K562 (cell line): ENCODE measurements around the gene CCDC27. TPM values are rescaled to one million over a fixed set of nuclear protein-coding genes. Genes with fewer than 3 reads are reported as not detected.

Experiments used
- ARID2 ChIP-seq: fragments of 450-650 bp; IDR thresholded peaks from 2 replicates; pipeline ENCODE4 v1.6.1; 2017; ENCODE audit warnings: antibody characterized with exemption, mild to moderate bottlenecking
- ASH1L ChIP-seq: fragments of 450-650 bp; IDR thresholded peaks from 2 replicates; pipeline ENCODE4 v1.6.1; 2018; ENCODE audit warnings: borderline replicate concordance, mild to moderate bottlenecking, low read depth; ENCODE audit not compliant: partially characterized antibody
- GATA2 ChIP-seq: sonication (generic); formaldehyde crosslinking; IDR thresholded peaks from 2 replicates; pipeline ENCODE4 v1.4.0; 2020; ENCODE audit warnings: mild to moderate bottlenecking, missing genetic modification reagents
- LEF1 ChIP-seq: fragments of 450-650 bp; IDR thresholded peaks from 2 replicates; pipeline ENCODE4 v1.6.1; 2016; ENCODE audit warnings: mild to moderate bottlenecking
- SAFB ChIP-seq: fragments of 200-400 bp; formaldehyde crosslinking; IDR thresholded peaks from 2 replicates; pipeline ENCODE4 v1.6.1; 2017; ENCODE audit warnings: low read depth, low read length, borderline replicate concordance
- ZNF212 ChIP-seq: fragments of 450-650 bp; formaldehyde crosslinking; IDR thresholded peaks from 2 replicates; pipeline ENCODE4 v1.4.0; 2020; ENCODE audit warnings: mild to moderate bottlenecking
- ZNF23 ChIP-seq: fragments of 250-450 bp; sonication (Bioruptor Pico); IDR thresholded peaks from 2 replicates; pipeline ENCODE4 v1.4.0; 2020; ENCODE audit warnings: mild to moderate bottlenecking
- ZNF780A ChIP-seq: fragments of 250-450 bp; sonication (Bioruptor Pico); IDR thresholded peaks from 2 replicates; pipeline ENCODE4 v1.5.0; 2021; ENCODE audit warnings: mild to moderate bottlenecking
- polyA plus RNA-seq, 8 experiments: library from polyadenylated mRNA; depleted of rRNA in 4 of 8; stranded (reverse) in 5 of 8; unstranded in 3 of 8; fragments of >200 nt; fragmentation: Nextera tagmentation in 2 of 8; fragmentation: Illumina TruSeq in 1 of 8; extraction: Ambion mirVana in 2 of 8; extraction: Trizol in 1 of 8; gene quantifications; 2 replicates each; pipeline versions ENCODE4 v1.2.1 to v1.2.3, GENCODE V29; 2011 to 2014; ENCODE audit warnings: inconsistent platforms in 1 of 8, missing spikeins in 1 of 8
- total RNA-seq, 7 experiments: library from RNA; depleted of rRNA in 6 of 7; stranded (reverse); fragments of >200 nt in 6 of 7; fragmentation: Illumina TruSeq in 2 of 7; extraction: Trizol in 2 of 7; gene quantifications; 2 replicates each; pipeline versions ENCODE4 v1.2.1 to v1.2.3, GENCODE V29; 2011 to 2021; ENCODE audit warnings: low replicate concordance in 1 of 7
- TF ChIP-seq, protein P1 (sequence below): fragments of 450-650 bp; IDR thresholded peaks from 2 replicates; pipeline ENCODE4 v1.6.1; 2016; ENCODE audit warnings: mild to moderate bottlenecking, moderate library complexity
- TF ChIP-seq, protein P2 (sequence below): fragments of 250-450 bp; sonication (Bioruptor Pico); IDR thresholded peaks from 2 replicates; pipeline ENCODE4 v1.5.1; 2021; ENCODE audit warnings: mild to moderate bottlenecking
- TF ChIP-seq, protein P3 (sequence below): fragments of 250-450 bp; sonication (Bioruptor Pico); IDR thresholded peaks from 2 replicates; pipeline ENCODE4 v1.5.0; 2021; ENCODE audit warnings: mild to moderate bottlenecking, moderate library complexity

The CCDC27 gene
- total and polyA plus RNA-seq, 9 of the 15 experiments (the other 6 are each of a cell fraction or from before 2014, with no cell fraction given), result 0.01 to 0.04 TPM; not detected in 7

DNA sequence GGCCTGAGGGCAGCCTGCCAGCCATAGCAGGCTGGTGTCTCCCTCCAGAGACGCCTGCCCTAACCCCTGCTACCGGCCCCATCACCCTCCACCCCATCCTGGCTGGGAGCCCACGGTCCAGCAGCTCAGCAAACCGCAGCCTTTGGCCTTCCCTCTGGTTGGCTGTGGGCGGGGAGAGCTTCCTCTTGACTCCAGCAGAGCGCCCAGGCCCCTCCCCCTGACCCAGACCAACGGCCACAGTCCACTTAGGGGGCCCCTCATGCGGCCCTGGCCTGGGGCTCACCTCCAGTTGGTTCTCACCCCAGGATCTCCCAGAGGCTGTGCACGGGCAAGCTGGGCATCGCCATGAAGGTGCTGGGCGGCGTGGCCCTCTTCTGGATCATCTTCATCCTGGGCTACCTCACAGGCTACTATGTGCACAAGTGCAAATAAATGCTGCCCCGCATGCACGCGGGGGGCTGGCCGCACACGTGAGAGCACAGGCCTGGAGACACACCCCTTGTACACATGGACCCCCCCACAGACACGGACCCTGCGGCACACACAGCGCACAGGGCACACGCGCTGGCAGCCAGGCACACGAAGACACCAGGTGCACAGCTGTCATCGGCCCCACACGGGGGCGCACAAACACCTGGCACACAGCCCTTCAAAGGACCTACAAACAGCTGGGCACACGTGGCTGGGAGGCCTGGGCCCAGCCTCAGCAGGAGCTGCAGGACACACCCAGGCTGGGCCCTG, 23.4 kb downstream of the CCDC27 start (continued):
- TF ChIP-seq, protein P1, sequence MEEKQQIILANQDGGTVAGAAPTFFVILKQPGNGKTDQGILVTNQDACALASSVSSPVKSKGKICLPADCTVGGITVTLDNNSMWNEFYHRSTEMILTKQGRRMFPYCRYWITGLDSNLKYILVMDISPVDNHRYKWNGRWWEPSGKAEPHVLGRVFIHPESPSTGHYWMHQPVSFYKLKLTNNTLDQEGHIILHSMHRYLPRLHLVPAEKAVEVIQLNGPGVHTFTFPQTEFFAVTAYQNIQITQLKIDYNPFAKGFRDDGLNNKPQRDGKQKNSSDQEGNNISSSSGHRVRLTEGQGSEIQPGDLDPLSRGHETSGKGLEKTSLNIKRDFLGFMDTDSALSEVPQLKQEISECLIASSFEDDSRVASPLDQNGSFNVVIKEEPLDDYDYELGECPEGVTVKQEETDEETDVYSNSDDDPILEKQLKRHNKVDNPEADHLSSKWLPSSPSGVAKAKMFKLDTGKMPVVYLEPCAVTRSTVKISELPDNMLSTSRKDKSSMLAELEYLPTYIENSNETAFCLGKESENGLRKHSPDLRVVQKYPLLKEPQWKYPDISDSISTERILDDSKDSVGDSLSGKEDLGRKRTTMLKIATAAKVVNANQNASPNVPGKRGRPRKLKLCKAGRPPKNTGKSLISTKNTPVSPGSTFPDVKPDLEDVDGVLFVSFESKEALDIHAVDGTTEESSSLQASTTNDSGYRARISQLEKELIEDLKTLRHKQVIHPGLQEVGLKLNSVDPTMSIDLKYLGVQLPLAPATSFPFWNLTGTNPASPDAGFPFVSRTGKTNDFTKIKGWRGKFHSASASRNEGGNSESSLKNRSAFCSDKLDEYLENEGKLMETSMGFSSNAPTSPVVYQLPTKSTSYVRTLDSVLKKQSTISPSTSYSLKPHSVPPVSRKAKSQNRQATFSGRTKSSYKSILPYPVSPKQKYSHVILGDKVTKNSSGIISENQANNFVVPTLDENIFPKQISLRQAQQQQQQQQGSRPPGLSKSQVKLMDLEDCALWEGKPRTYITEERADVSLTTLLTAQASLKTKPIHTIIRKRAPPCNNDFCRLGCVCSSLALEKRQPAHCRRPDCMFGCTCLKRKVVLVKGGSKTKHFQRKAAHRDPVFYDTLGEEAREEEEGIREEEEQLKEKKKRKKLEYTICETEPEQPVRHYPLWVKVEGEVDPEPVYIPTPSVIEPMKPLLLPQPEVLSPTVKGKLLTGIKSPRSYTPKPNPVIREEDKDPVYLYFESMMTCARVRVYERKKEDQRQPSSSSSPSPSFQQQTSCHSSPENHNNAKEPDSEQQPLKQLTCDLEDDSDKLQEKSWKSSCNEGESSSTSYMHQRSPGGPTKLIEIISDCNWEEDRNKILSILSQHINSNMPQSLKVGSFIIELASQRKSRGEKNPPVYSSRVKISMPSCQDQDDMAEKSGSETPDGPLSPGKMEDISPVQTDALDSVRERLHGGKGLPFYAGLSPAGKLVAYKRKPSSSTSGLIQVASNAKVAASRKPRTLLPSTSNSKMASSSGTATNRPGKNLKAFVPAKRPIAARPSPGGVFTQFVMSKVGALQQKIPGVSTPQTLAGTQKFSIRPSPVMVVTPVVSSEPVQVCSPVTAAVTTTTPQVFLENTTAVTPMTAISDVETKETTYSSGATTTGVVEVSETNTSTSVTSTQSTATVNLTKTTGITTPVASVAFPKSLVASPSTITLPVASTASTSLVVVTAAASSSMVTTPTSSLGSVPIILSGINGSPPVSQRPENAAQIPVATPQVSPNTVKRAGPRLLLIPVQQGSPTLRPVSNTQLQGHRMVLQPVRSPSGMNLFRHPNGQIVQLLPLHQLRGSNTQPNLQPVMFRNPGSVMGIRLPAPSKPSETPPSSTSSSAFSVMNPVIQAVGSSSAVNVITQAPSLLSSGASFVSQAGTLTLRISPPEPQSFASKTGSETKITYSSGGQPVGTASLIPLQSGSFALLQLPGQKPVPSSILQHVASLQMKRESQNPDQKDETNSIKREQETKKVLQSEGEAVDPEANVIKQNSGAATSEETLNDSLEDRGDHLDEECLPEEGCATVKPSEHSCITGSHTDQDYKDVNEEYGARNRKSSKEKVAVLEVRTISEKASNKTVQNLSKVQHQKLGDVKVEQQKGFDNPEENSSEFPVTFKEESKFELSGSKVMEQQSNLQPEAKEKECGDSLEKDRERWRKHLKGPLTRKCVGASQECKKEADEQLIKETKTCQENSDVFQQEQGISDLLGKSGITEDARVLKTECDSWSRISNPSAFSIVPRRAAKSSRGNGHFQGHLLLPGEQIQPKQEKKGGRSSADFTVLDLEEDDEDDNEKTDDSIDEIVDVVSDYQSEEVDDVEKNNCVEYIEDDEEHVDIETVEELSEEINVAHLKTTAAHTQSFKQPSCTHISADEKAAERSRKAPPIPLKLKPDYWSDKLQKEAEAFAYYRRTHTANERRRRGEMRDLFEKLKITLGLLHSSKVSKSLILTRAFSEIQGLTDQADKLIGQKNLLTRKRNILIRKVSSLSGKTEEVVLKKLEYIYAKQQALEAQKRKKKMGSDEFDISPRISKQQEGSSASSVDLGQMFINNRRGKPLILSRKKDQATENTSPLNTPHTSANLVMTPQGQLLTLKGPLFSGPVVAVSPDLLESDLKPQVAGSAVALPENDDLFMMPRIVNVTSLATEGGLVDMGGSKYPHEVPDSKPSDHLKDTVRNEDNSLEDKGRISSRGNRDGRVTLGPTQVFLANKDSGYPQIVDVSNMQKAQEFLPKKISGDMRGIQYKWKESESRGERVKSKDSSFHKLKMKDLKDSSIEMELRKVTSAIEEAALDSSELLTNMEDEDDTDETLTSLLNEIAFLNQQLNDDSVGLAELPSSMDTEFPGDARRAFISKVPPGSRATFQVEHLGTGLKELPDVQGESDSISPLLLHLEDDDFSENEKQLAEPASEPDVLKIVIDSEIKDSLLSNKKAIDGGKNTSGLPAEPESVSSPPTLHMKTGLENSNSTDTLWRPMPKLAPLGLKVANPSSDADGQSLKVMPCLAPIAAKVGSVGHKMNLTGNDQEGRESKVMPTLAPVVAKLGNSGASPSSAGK, result peak; percentile 99
- no peak for TF ChIP-seq ZNF212 (CRISPR knock-in tag)
- TF ChIP-seq SAFB, result no peak
- no peak for TF ChIP-seq ZNF23 (CRISPR knock-in tag)
- no peak for TF ChIP-seq GATA2 (CRISPR knock-in tag)
- TF ChIP-seq ZNF780A (CRISPR knock-in tag), result no peak
- TF ChIP-seq, protein P2, sequence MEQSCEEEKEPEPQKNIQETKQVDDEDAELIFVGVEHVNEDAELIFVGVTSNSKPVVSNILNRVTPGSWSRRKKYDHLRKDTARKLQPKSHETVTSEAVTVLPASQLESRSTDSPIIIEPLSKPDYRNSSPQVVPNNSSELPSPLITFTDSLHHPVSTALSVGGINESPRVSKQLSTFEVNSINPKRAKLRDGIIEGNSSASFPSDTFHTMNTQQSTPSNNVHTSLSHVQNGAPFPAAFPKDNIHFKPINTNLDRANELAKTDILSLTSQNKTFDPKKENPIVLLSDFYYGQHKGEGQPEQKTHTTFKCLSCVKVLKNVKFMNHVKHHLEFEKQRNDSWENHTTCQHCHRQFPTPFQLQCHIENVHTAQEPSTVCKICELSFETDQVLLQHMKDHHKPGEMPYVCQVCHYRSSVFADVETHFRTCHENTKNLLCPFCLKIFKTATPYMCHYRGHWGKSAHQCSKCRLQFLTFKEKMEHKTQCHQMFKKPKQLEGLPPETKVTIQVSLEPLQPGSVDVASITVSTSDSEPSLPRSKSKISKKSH, result no peak; the same call in 1 of the 2 replicates
- TF ChIP-seq, protein P3, sequence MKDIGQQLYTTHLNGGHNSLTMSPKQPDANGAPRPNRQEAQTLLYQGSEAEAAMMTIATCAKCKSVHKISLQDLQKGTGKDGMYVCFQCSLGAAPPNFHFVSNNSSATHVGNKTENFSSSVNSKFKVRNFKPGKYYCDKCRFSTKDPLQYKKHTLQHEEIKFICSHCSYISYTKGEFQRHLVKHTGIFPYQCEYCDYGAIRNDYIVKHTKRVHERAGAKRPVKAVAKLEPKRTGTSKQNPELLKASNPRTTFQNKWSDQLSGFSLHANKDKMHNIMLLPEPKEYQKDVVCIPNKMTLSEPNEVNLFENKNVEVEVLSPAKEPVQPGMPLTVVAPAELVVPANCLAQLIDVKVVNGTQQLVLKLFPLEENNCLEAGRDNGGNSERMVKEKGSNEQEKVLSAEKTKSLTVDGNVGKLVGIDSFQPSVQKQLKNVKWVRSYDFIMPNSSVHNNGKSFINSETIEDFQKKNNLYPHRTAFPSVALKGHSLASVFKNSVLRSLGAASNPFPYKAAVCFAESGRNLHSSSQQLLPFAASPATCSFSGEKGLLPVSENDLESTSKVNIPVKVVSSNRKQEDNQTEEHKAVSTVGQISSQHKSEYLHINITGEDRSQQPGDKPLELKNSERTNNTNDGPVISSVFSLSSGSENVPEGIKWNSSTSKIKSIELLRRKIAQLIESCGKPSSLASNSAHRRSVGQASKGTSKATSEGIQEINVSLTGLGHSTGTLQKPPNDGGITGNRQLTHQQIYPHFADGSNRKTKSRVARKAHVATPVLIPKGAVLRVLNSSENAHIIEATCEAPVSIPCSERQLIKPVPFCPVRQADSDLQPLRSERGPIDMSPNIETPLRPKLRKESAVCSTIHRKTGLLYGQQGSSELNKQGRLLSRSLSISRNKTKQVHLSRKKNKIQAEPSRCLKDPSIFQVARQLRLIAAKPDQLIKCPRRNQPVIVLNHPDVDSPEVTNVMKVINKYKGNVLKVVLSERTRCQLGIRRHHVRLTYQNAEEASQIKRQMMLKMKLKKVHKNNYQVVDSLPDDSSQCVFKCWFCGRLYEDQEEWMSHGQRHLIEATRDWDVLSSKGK (CRISPR knock-in tag), result no peak
- TF ChIP-seq ASH1L, result no peak
- peak; percentile 80 for TF ChIP-seq LEF1
- peak; percentile 78; the same call in 1 of the 2 replicates for TF ChIP-seq ARID2
